ENCODE data around the gene SLMAP. TPM values are rescaled to one million over a fixed set of nuclear protein-coding genes. Genes with fewer than 3 reads are reported as not detected.

Gene SLMAP
- total and polyA plus RNA-seq, 11 donors, result 96.4 to 534 (median 269) TPM

DNA sequence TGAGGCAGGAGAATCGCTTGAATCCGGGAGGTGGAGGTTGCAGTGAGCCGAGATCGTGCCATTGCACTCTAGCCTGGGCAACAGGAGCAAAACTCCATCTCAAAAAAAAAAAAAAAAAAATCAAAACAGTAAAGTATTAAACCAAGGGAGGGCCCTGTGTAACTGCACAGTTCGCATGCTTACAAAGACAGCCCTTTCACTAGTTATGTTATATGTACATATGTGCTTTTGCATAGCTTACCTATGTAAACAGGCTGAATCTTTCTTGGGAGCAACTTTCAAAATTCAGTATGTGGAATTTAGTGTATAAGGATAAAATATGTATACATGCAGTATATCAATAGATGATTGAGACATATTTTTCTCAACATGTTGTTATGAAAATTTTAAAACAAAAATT is 16.1 kb upstream of the SLMAP start:
- WGBS, 4 donors, result 92 to 95% (median 94%) methylated on average over 5 of the region's 5 CpGs

DNA sequence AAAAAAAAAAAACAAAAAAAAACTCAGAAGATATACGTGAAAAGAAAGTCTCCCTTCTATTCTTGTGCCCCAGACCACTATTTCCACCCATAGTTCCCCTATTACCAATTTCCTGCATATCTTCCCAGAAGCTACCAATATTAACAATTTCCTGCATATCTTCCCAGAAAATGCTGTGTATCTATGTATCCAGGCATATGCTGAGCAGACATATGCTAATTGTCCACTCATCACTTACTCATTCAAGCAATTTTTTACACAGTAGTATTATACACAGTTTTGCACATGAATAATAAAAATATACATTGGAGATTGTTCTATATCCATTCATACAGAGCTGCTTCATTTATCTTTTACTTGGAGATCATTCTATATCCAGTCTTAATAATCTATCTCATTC is 12.6 kb upstream of the SLMAP start:
- 67 to 80% (median 78%) methylated on average over 1 of the region's 1 CpG for WGBS, 4 donors
- Histone ChIP-seq H3K27me3 (no peaks in the 10 kb centered on the region), H3K27ac (no peak overlapping the region), H3K4me1 (peaks cover 0 to 7% (median 4%) of the 10 kb centered on the region in 12 donors), H3K36me3 (no peaks in the 10 kb centered on the region), H3K9me3 (no peaks in the 10 kb centered on the region), H3K4me3 (no peak overlapping the region)
- ATAC-seq, result no peak
- no peak for TF ChIP-seq POLR2A (IDR thresholded peaks at IDR 0.05)
- TF ChIP-seq, protein P1, sequence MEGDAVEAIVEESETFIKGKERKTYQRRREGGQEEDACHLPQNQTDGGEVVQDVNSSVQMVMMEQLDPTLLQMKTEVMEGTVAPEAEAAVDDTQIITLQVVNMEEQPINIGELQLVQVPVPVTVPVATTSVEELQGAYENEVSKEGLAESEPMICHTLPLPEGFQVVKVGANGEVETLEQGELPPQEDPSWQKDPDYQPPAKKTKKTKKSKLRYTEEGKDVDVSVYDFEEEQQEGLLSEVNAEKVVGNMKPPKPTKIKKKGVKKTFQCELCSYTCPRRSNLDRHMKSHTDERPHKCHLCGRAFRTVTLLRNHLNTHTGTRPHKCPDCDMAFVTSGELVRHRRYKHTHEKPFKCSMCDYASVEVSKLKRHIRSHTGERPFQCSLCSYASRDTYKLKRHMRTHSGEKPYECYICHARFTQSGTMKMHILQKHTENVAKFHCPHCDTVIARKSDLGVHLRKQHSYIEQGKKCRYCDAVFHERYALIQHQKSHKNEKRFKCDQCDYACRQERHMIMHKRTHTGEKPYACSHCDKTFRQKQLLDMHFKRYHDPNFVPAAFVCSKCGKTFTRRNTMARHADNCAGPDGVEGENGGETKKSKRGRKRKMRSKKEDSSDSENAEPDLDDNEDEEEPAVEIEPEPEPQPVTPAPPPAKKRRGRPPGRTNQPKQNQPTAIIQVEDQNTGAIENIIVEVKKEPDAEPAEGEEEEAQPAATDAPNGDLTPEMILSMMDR (IDR thresholded peaks at IDR 0.05), result no peak
- DNase-seq, result no peak
- intact Hi-C loops (cut with DNase I), result no loop called here

More for the DNA sequence above, 16.1 kb upstream of the SLMAP start:
- no peak for TF ChIP-seq POLR2A (IDR thresholded peaks at IDR 0.05)
- TF ChIP-seq, protein P1 (IDR thresholded peaks at IDR 0.05), result no peak
- Histone ChIP-seq H3K36me3 (no peaks in the 10 kb centered on the region), H3K27me3 (no peaks in the 10 kb centered on the region), H3K4me3 (no peak overlapping the region), H3K9me3 (no peaks in the 10 kb centered on the region), H3K4me1 (peaks cover 0 to 24% (median 9%) of the 10 kb centered on the region in 12 donors), H3K27ac (no peak overlapping the region)
- intact Hi-C loops (cut with DNase I), result no loop called here
- DNase-seq (no peak), ATAC-seq (no peak)

DNA sequence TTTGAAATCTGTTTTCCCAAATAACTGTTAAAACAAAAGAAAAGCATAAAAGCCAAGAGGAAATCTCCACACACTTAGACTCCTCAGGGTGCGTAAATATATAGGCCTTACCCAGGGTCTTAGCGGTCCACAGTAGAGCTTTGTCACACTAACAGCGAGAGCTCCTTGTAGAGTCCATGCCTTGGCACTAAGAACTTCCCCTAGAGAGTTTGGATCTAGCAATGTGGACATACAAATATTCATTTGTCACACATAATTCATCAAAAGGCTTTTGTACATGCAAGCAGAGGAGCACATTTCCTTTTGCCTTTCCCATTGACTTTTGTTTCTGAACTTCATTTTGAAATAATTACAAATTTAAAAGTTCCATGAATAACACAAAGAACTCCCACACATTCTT is 11.0 kb upstream of the SLMAP start:
- ATAC-seq (no peak), DNase-seq (no peak)
- no peak overlapping the region for H3K4me3 ChIP-seq
- no peaks in the 10 kb centered on the region for H3K27me3 ChIP-seq
- 87 to 89% (median 88%) methylated on average over 3 of the region's 3 CpGs for WGBS, 4 donors
- H3K4me1 ChIP-seq, result no peaks in the 10 kb centered on the region
- no peak overlapping the region for H3K27ac ChIP-seq
- H3K9me3 ChIP-seq, result no peaks in the 10 kb centered on the region
- no peaks in the 10 kb centered on the region for H3K36me3 ChIP-seq
- intact Hi-C loops (cut with DNase I), result no loop called here
- TF ChIP-seq, protein P1 (IDR thresholded peaks at IDR 0.05), result no peak
- no peak for TF ChIP-seq POLR2A (IDR thresholded peaks at IDR 0.05)

DNA sequence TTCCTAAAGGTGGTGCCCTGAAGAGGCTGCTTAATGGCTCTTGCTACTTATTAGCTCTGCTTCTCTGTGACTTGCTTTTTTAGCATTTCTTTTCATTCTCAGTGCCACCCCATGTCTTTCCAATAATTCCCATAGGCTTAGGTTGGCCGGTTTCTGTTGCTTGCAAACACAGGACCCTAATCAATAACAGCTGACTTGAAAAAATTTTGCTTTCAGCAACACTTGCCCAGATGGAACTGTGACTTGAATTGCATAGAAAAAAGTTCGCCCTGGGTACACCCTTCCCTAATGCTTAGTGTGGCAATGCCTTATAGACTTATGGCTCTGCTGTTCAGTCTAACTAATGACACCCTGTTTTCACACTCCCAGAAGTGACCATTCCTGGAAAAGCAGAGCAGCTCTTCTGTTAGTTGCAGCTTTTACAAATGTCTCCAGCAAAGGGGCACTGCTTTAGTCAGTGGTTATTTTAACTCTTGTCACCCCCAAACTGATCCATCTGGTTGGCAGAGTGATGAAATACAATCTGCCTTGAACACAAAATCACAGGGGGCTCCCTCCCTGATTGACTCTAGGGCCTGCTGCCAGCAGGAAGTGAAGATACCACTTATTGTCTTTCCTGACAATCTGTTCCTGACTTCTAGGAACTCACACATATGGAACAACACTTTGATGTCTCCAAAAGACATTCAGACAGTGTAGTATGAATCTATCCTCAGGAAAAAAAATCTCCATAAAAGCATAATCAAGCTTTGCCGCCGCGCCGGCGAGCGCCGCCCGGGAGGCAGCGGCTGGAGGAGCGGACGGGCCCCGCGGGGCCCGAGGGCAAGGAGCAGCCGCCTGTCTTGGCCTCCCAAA is 9.7 kb upstream of the SLMAP start:
- Histone ChIP-seq H3K36me3 (no peaks in the 10 kb centered on the region), H3K27me3 (no peaks in the 10 kb centered on the region), H3K4me3 (no peak overlapping the region), H3K27ac (no peak overlapping the region), H3K9me3 (no peaks in the 10 kb centered on the region), H3K4me1 (no peaks in the 10 kb centered on the region)
- TF ChIP-seq, protein P1 (IDR thresholded peaks at IDR 0.05), result no peak
- DNase-seq, result no peak
- 90 to 96% (median 93%) methylated on average over 3 to 17 of the region's 17 CpGs for WGBS, 4 donors
- intact Hi-C loops (cut with DNase I), result no loop called here
- no peak for ATAC-seq
